ENCODE results near the gene RANGRF. TPM values are rescaled to one million over a fixed set of nuclear protein-coding genes. Genes with fewer than 3 reads are reported as not detected.

Gene RANGRF
- total and polyA plus RNA-seq, 3 donors from 2014 or later: 37.5 to 163 (median 43.0) TPM

DNA sequence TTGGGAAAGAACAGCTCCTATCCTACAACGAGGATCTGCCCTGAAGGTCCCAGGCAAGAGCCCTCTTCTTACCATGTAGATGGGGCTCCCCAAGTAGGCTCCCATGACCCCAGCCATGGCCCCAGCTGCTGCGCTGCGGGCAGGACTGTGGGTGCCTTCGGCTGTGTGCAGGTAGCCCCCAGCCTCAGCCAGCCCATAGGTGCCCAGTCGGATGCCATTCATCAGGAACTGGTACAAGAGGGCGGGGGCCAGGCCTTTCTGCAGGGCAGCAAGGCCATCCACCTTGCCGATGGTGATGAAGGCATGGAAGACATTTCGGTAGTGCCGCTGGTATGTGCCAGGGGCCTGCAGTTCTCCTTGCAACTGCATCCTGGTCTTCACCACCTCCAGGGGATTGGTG is 5.9 kb downstream of the RANGRF start:
- Histone ChIP-seq H3K36me3 (ENCODE audit: low read depth, missing control alignments) (no peaks in the 10 kb centered on the region), H3K27me3 (no peaks in the 10 kb centered on the region), H3K27ac (peak overlapping the region in 1 of 2 donors; percentile 93), H3K4me3 (no peak overlapping the region), H3K9me3 (no peaks in the 10 kb centered on the region), H3K4me1 (peaks cover 4% of the 10 kb centered on the region)
- DNase-seq: no peak
- 65 to 75% methylated on average over 7 to 9 of the region's 9 CpGs for WGBS, 2 donors
- TF ChIP-seq, protein P1, sequence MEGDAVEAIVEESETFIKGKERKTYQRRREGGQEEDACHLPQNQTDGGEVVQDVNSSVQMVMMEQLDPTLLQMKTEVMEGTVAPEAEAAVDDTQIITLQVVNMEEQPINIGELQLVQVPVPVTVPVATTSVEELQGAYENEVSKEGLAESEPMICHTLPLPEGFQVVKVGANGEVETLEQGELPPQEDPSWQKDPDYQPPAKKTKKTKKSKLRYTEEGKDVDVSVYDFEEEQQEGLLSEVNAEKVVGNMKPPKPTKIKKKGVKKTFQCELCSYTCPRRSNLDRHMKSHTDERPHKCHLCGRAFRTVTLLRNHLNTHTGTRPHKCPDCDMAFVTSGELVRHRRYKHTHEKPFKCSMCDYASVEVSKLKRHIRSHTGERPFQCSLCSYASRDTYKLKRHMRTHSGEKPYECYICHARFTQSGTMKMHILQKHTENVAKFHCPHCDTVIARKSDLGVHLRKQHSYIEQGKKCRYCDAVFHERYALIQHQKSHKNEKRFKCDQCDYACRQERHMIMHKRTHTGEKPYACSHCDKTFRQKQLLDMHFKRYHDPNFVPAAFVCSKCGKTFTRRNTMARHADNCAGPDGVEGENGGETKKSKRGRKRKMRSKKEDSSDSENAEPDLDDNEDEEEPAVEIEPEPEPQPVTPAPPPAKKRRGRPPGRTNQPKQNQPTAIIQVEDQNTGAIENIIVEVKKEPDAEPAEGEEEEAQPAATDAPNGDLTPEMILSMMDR (IDR thresholded peaks at IDR 0.05): no peak
- TF ChIP-seq POLR2A (IDR thresholded peaks at IDR 0.05): no peak
- intact Hi-C loops (cut with DNase I; ENCODE audit: low total_unique reads): no loop called here

DNA sequence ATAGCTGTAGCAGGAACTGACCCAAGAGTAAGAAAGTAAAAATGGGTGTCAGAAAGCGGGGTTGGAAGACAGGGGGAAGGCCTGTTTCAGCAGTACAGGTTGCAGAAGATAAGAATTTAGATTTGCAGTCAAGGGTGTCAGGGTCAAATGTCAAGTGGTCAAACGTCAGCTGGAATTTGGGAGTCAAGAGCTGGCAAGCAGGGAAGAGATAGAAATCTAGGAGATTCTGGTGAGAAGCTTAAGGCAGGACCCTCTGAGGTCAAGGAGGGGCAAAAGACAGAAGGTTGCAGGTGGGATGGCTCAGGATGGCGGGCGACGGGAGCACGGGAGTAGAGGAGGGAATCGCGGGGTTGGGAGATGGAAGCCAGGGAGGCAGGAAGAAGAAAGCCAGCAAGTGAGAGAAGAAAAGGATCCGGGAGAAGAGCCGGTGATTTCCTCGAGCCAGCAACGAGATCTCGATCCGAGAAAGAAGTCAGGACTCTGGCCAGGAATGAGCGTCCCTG is 6.4 kb downstream of the RANGRF start:
- peak overlapping the region; percentile 81 to 84 for H3K4me3 ChIP-seq

DNA sequence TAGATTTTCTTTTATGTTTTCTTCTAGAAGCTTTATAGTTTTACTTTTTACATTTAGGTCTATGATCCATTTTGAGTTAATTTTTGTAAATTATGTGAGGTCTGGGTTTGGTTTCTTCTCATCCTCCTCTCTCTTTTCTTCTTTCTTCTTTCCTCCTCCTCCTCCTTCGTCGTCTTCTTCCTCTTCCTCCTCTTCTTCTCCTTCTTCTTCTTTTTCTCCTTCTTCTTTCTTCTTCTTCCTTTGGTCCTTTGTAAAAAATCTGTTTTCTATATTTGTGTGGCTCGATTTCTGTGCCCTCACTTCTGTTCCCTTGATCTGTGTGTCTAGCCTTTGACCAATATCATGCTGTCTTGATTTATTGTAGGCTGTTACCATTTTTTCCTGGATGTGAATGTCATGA is 11.8 kb downstream of the RANGRF start:
- DNase-seq: no peak
- intact Hi-C loops (cut with DNase I; ENCODE audit: low total_unique reads): no loop called here
- no peak for TF ChIP-seq POLR2A (IDR thresholded peaks at IDR 0.05)
- TF ChIP-seq, protein P1 (IDR thresholded peaks at IDR 0.05): no peak
- Histone ChIP-seq H3K36me3 (ENCODE audit: low read depth, missing control alignments) (no peaks in the 10 kb centered on the region), H3K4me1 (no peaks in the 10 kb centered on the region), H3K4me3 (no peak overlapping the region), H3K9me3 (no peaks in the 10 kb centered on the region), H3K27ac (no peak overlapping the region), H3K27me3 (no peaks in the 10 kb centered on the region)
- 67 to 71% methylated on average over 3 of the region's 3 CpGs for WGBS, 2 donors

More for the DNA sequence above, 6.4 kb downstream of the RANGRF start:
- WGBS, 2 donors: 3 to 4% methylated on average over 15 of the region's 15 CpGs
- DNase-seq: no peak
- Histone ChIP-seq H3K4me1 (no peaks in the 10 kb centered on the region), H3K9me3 (no peaks in the 10 kb centered on the region), H3K27me3 (no peaks in the 10 kb centered on the region), H3K27ac (peak overlapping the region; percentile 81 to 93), H3K36me3 (ENCODE audit: low read depth, missing control alignments) (no peaks in the 10 kb centered on the region)
- intact Hi-C loops (cut with DNase I; ENCODE audit: low total_unique reads): no loop called here
- TF ChIP-seq, protein P1 (IDR thresholded peaks at IDR 0.05): no peak
- TF ChIP-seq POLR2A (IDR thresholded peaks at IDR 0.05): no peak

DNA sequence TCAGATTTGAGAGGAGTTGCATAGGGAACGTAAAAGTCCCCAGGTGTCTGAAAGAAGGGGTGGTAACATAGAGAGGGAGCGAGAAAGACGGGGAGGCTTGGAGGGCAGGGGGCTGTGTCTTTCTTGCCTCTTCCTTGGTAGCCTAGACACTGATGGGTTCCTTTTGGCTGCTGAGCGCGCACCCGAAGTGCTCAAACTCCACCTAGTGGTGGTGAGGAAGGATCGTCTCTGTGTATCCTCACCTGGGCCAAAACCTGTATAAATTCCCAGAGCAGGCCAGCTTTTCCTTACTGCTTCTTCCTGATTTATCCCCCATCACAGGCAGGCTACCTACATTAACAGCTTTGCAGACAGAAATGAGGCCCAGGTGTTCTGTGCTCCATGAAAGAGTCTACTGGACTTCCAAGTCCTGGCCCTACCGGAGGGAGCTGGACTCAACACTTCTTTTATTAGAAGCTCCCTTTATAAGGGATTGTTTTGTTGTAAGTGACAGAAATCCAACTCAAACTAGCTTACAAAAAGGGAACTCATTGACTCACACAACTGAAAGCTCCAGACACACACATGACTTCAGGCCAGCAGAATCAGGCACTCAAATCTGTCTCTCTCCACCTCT is 12.3 kb downstream of the RANGRF start:
- DNase-seq: peak; percentile 73
- H3K27ac ChIP-seq: no peak overlapping the region
- no peaks in the 10 kb centered on the region for H3K27me3 ChIP-seq
- WGBS, 2 donors: 30 to 51% methylated on average over 8 of the region's 8 CpGs
- no peak overlapping the region for H3K4me3 ChIP-seq
- H3K9me3 ChIP-seq: no peaks in the 10 kb centered on the region
- intact Hi-C loops (cut with DNase I; ENCODE audit: low total_unique reads): no loop called here
- H3K36me3 ChIP-seq (ENCODE audit: low read depth, missing control alignments): no peaks in the 10 kb centered on the region
- TF ChIP-seq, protein P1 (IDR thresholded peaks at IDR 0.05): peak; percentile 70 to 84 (median 74)
- TF ChIP-seq POLR2A (IDR thresholded peaks at IDR 0.05): no peak
- no peaks in the 10 kb centered on the region for H3K4me1 ChIP-seq
